ENCODE measurements around the gene MT1X. TPM values are rescaled to one million over a fixed set of nuclear protein-coding genes. Genes with fewer than 3 reads are reported as not detected.

Gene MT1X
- total RNA-seq (10 to 100 TPM; 15.0 to 70.7 (median 25.9) TPM), polyA plus RNA-seq (100 to 1,000 TPM; 133 to 157 TPM), total RNA-seq (1.7 reads per million, percentile 7 among the genes with 10 or more reads in this experiment)

GRCh38 chr16:56681939-56682702, at the start of gene MT1X:
Gene MT1X (plus strand): TSS chr16:56682470. CDS start chr16:56682541, 71 bp downstream.
- H3K9me3 Mint-ChIP-seq = peaks cover 0 to 11% (median 3%) of the 10 kb centered on the region in 11 donors
- no peaks in the 10 kb centered on the region for H3K27me3 ChIP-seq (ENCODE audit: control insufficient read depth in 2 of 2, insufficient read depth in 2 of 2, low read length in 2 of 2)
- H3K4me1 ChIP-seq (ENCODE audit: control insufficient read depth in 2 of 2, insufficient read depth in 2 of 2, low read length in 2 of 2) = peaks cover 13 to 15% of the 10 kb centered on the region in 2 donors
- no peaks in the 10 kb centered on the region for H3K36me3 ChIP-seq (ENCODE audit: control insufficient read depth in 2 of 3, insufficient read depth in 3 of 3, low read length in 3 of 3)
- H3K4me3 Mint-ChIP-seq = peak within 1 kb of the TSS; percentile 86 to 99 (median 96)
- peaks cover 0 to 17% (median 9%) of the 10 kb centered on the region in 5 donors for H3K36me3 Mint-ChIP-seq
- ChIA-PET CTCF (interaction anchor here (0.5 to 4.0 kb wide), 5 partner anchors 20 to 351 kb away, joined by 3 to 31 read pairs (median 3); no protein-coding TSS in a partner anchor), POLR2A (interaction anchor here (0.6 to 3.0 kb wide), 18 partner anchors 11 to 164 kb away, joined by 3 to 19 read pairs (median 6); partner anchors contain the start of genes MT1F, MT1G and MT2A)
- ATAC-seq (peak; percentile 100), DNase-seq (peak; percentile 77 to 94 (median 88))
- intact Hi-C loops (cut with micrococcal nuclease) = loop anchor here (1.0 to 5.0 kb wide), 15 partner anchors 8 to 1053 kb away; partner anchors contain the start of genes MT1F (in 2 of the 2), MT2A (in 2 of the 2), HERPUD1 (in 1 of the 2) and KATNB1 (in 1 of the 2)
- peak within 1 kb of the TSS; percentile 93 for H3K4me3 ChIP-seq (ENCODE audit: low read length)
- H3K4me1 Mint-ChIP-seq = peaks cover 0 to 28% (median 25%) of the 10 kb centered on the region in 7 donors
- peak within 1 kb of the TSS; percentile 81 for H3K27ac ChIP-seq (ENCODE audit: low read depth, low read length)
- H3K9me3 ChIP-seq (ENCODE audit: control insufficient read depth in 2 of 3, low read length in 3 of 3) = no peaks in the 10 kb centered on the region
- H3K27me3 Mint-ChIP-seq = peaks cover 0 to 2% (median 0%) of the 10 kb centered on the region in 5 donors
- H3K27ac Mint-ChIP-seq = peak within 1 kb of the TSS; percentile 89 to 99 (median 95)

- H3K27me3 ChIP-seq (ENCODE audit: control insufficient read depth in 2 of 2, insufficient read depth in 2 of 2, low read length in 2 of 2) = peaks cover 3 to 35% of the 10 kb centered on the region in 2 donors
- Mint-ChIP-seq H3K36me3 (peaks cover 0 to 4% (median 0%) of the 10 kb centered on the region in 5 donors), H3K27me3 (peaks cover 67 to 80% (median 71%) of the 10 kb centered on the region in 5 donors), H3K27ac (no peak overlapping the region), H3K9me3 (peaks cover 0 to 4% (median 0%) of the 10 kb centered on the region in 11 donors), H3K4me3 (peak overlapping the region in 8 of 10 donors; percentile 49 to 85 (median 65)), H3K4me1 (peaks cover 16 to 45% (median 27%) of the 10 kb centered on the region in 7 donors)
- intact Hi-C loops (cut with micrococcal nuclease) = no loop called here
- ATAC-seq = no peak
- H3K4me3 ChIP-seq (ENCODE audit: low read length) = no peak overlapping the region
- POLR2A ChIA-PET = interaction anchor here (1.0 kb wide), 1 partner anchor 9 kb away, joined by 5 read pairs; no protein-coding TSS in a partner anchor
- no peak for DNase-seq
- no peak overlapping the region for H3K27ac ChIP-seq (ENCODE audit: low read depth, low read length)
- peaks cover 4 to 10% of the 10 kb centered on the region in 2 donors for H3K4me1 ChIP-seq (ENCODE audit: control insufficient read depth in 2 of 2, insufficient read depth in 2 of 2, low read length in 2 of 2)
- no peaks in the 10 kb centered on the region for H3K36me3 ChIP-seq (ENCODE audit: control insufficient read depth in 2 of 3, insufficient read depth in 3 of 3, low read length in 3 of 3)
- CTCF ChIA-PET = no interaction called here
- no peaks in the 10 kb centered on the region for H3K9me3 ChIP-seq (ENCODE audit: control insufficient read depth in 2 of 3, low read length in 3 of 3)
Observed at GRCh38 chr16:56632848-56633365, 49.4 kb upstream of the MT1X start.

- H3K4me3 Mint-ChIP-seq = peak overlapping the region in 3 of 10 donors; percentile 66 to 85 (median 71)
- peaks cover 18 to 48% (median 28%) of the 10 kb centered on the region in 7 donors for H3K4me1 Mint-ChIP-seq
- H3K4me1 ChIP-seq (ENCODE audit: control insufficient read depth in 2 of 2, insufficient read depth in 2 of 2, low read length in 2 of 2) = peaks cover 4 to 10% of the 10 kb centered on the region in 2 donors
- H3K36me3 Mint-ChIP-seq = peaks cover 0 to 4% (median 0%) of the 10 kb centered on the region in 5 donors
- peaks cover 0 to 4% (median 0%) of the 10 kb centered on the region in 11 donors for H3K9me3 Mint-ChIP-seq
- no peaks in the 10 kb centered on the region for H3K9me3 ChIP-seq (ENCODE audit: control insufficient read depth in 2 of 3, low read length in 3 of 3)
- H3K27ac Mint-ChIP-seq = no peak overlapping the region
- ATAC-seq (no peak), DNase-seq (no peak)
- H3K4me3 ChIP-seq (ENCODE audit: low read length) = no peak overlapping the region
- peaks cover 3 to 38% of the 10 kb centered on the region in 2 donors for H3K27me3 ChIP-seq (ENCODE audit: control insufficient read depth in 2 of 2, insufficient read depth in 2 of 2, low read length in 2 of 2)
- no peak overlapping the region for H3K27ac ChIP-seq (ENCODE audit: low read depth, low read length)
- ChIA-PET CTCF (no interaction called here), POLR2A (no interaction called here)
- intact Hi-C loops (cut with micrococcal nuclease) = no loop called here
- peaks cover 72 to 82% (median 75%) of the 10 kb centered on the region in 5 donors for H3K27me3 Mint-ChIP-seq
- H3K36me3 ChIP-seq (ENCODE audit: control insufficient read depth in 2 of 3, insufficient read depth in 3 of 3, low read length in 3 of 3) = no peaks in the 10 kb centered on the region
Observed at GRCh38 chr16:56633535-56633934, 48.7 kb upstream of the MT1X start.

- no peak overlapping the region for H3K4me3 ChIP-seq (ENCODE audit: low read length)
- H3K4me3 Mint-ChIP-seq = peak overlapping the region; percentile 39 to 83 (median 73)
- H3K36me3 Mint-ChIP-seq = peaks cover 0 to 4% (median 0%) of the 10 kb centered on the region in 5 donors
- peaks cover 20 to 50% (median 28%) of the 10 kb centered on the region in 7 donors for H3K4me1 Mint-ChIP-seq
- ChIA-PET CTCF (interaction anchor here (0.7 to 1.6 kb wide), 3 partner anchors 11 to 156 kb away, joined by 3 read pairs; no protein-coding TSS in a partner anchor), POLR2A (interaction anchor here (1.0 kb wide), 1 partner anchor 9 kb away, joined by 5 read pairs; no protein-coding TSS in a partner anchor)
- ATAC-seq (no peak), DNase-seq (no peak)
- H3K27me3 Mint-ChIP-seq = peaks cover 82 to 91% (median 85%) of the 10 kb centered on the region in 5 donors
- no peak overlapping the region for H3K27ac Mint-ChIP-seq
- intact Hi-C loops (cut with micrococcal nuclease) = no loop called here
- H3K9me3 Mint-ChIP-seq = peaks cover 0 to 4% (median 0%) of the 10 kb centered on the region in 11 donors
- no peaks in the 10 kb centered on the region for H3K9me3 ChIP-seq (ENCODE audit: control insufficient read depth in 2 of 3, low read length in 3 of 3)
- H3K27me3 ChIP-seq (ENCODE audit: control insufficient read depth in 2 of 2, insufficient read depth in 2 of 2, low read length in 2 of 2) = peaks cover 7 to 38% of the 10 kb centered on the region in 2 donors
- H3K4me1 ChIP-seq (ENCODE audit: control insufficient read depth in 2 of 2, insufficient read depth in 2 of 2, low read length in 2 of 2) = peaks cover 4 to 10% of the 10 kb centered on the region in 2 donors
- no peak overlapping the region for H3K27ac ChIP-seq (ENCODE audit: low read depth, low read length)
- no peaks in the 10 kb centered on the region for H3K36me3 ChIP-seq (ENCODE audit: control insufficient read depth in 2 of 3, insufficient read depth in 3 of 3, low read length in 3 of 3)
Observed at GRCh38 chr16:56634715-56635440, 47.4 kb upstream of the MT1X start.

GRCh38 chr16:56635441-56635967, 46.8 kb upstream of the MT1X start:
- H3K4me1 ChIP-seq (ENCODE audit: control insufficient read depth in 2 of 2, insufficient read depth in 2 of 2, low read length in 2 of 2) = peaks cover 4 to 10% of the 10 kb centered on the region in 2 donors
- H3K4me1 Mint-ChIP-seq = peaks cover 20 to 48% (median 28%) of the 10 kb centered on the region in 7 donors
- peaks cover 0 to 4% (median 0%) of the 10 kb centered on the region in 11 donors for H3K9me3 Mint-ChIP-seq
- H3K36me3 Mint-ChIP-seq = peaks cover 0 to 4% (median 0%) of the 10 kb centered on the region in 5 donors
- POLR2A ChIA-PET = no interaction called here
- peaks cover 83 to 94% (median 89%) of the 10 kb centered on the region in 5 donors for H3K27me3 Mint-ChIP-seq
- intact Hi-C loops (cut with micrococcal nuclease) = no loop called here
- no peaks in the 10 kb centered on the region for H3K9me3 ChIP-seq (ENCODE audit: control insufficient read depth in 2 of 3, low read length in 3 of 3)
- H3K4me3 Mint-ChIP-seq = peak overlapping the region; percentile 48 to 83 (median 70)
- no peak overlapping the region for H3K27ac Mint-ChIP-seq
- no peak overlapping the region for H3K4me3 ChIP-seq (ENCODE audit: low read length)
- DNase-seq (no peak), ATAC-seq (no peak)
- no peaks in the 10 kb centered on the region for H3K36me3 ChIP-seq (ENCODE audit: control insufficient read depth in 2 of 3, insufficient read depth in 3 of 3, low read length in 3 of 3)
- H3K27me3 ChIP-seq (ENCODE audit: control insufficient read depth in 2 of 2, insufficient read depth in 2 of 2, low read length in 2 of 2) = peaks cover 7 to 38% of the 10 kb centered on the region in 2 donors
- CTCF ChIA-PET = interaction anchor here (0.9 to 1.6 kb wide), 2 partner anchors 11 to 27 kb away, joined by 3 read pairs; no protein-coding TSS in a partner anchor
- H3K27ac ChIP-seq (ENCODE audit: low read depth, low read length) = no peak overlapping the region
